ENCODE results near the gene CRB2. TPM values are rescaled to one million over a fixed set of nuclear protein-coding genes. Genes with fewer than 3 reads are reported as not detected.

CRB2 gene
- total RNA-seq, 1 experiment from 2014 or later: 3.6 TPM

DNA sequence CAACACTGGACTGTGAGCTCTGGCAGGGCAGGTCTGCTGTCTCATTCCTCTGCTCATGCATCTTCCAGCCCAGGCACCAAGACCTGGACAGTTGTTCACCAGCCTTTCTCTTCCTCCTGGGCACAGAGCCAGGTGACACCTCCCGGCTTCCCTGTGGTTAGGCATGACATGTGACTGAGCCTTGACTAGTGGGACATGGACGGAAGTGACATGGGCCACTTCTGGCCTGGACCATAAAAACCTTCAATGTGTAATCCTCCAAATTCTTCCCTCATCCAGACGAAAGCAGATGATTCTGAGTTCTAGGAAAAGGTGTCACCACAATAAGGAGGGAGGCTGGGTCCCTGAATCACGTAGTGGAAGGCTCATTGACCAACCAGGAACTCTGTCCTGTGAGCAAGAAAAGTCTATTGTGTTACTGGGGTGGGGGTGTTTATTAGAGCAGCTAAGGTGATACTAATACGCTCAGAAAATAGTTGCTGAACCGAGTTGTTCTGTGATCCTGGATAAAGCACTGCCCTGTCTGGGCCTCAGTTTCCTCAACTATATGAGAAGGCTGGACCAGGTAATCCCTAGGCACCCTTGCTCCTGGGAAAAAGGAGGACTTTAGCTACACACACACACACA is 26.6 kb upstream of the CRB2 start:
- WGBS (ENCODE audit: extremely low coverage, insufficient read length, low lambda C conversion rate): no CpG with 5 or more reads among the region's 6 CpGs
- Mint-ChIP-seq H3K4me1 (peaks cover 10 to 18% of the 10 kb centered on the region in 2 experiments), H3K27ac (no peak overlapping the region)

More for the DNA sequence above, 26.6 kb upstream of the CRB2 start:
- no peak for DNase-seq
- no peak overlapping the region for H3K4me2 ChIP-seq (ENCODE audit: insufficient read depth, insufficient read length, low read length)
- no peak overlapping the region for H2BK20ac ChIP-seq (ENCODE audit: low read depth, low read length, poor library complexity, severe bottlenecking)
- no peak overlapping the region for H4K5ac ChIP-seq (ENCODE audit: insufficient read length, low read depth, low read length)
- TF ChIP-seq CTCF (conservative IDR thresholded peaks at IDR 0.05): no peak
- H4K91ac ChIP-seq (ENCODE audit: insufficient read length, low read depth, low read length): no peak overlapping the region
- H2BK120ac ChIP-seq (ENCODE audit: low read depth, low read length, poor library complexity, severe bottlenecking): no peak overlapping the region
- H3K23ac ChIP-seq (ENCODE audit: insufficient read length, low read depth, low read length): no peak overlapping the region
- H2BK15ac ChIP-seq (ENCODE audit: low read depth, low read length): no peak overlapping the region
- Mint-ChIP-seq H3K36me3 (ENCODE audit: insufficient read depth in 1 of 3, low read depth in 3 of 3) (no peaks in the 10 kb centered on the region), H3K27me3 (ENCODE audit: low read depth) (peaks cover 20% of the 10 kb centered on the region), H3K9me3 (no peaks in the 10 kb centered on the region), H3K4me3 (no peak overlapping the region)
- H3K9me3 ChIP-seq (ENCODE audit: control insufficient read depth, low read depth, low read length): no peaks in the 10 kb centered on the region
- no peak overlapping the region for H3T11ph ChIP-seq (ENCODE audit: low read length)
- no peak overlapping the region for H2AK5ac ChIP-seq (ENCODE audit: insufficient read length, low read length)
- H3K4me1 ChIP-seq (ENCODE audit: insufficient read depth, low read length): no peaks in the 10 kb centered on the region; the same call in 1 of the 2 replicates
- H4K20me1 ChIP-seq (ENCODE audit: control insufficient read depth, insufficient read depth, insufficient read length): no peaks in the 10 kb centered on the region
- H3K14ac ChIP-seq (ENCODE audit: insufficient read depth, low read length): no peak overlapping the region
- H4K8ac ChIP-seq (replicated peaks; ENCODE audit: insufficient read length, low read depth, low read length): no peak overlapping the region
- H2BK12ac ChIP-seq (ENCODE audit: insufficient read length, low read depth, low read length): no peak overlapping the region
- no peaks in the 10 kb centered on the region for H3K23me2 ChIP-seq (ENCODE audit: insufficient read length, low read depth, low read length, poor library complexity, severe bottlenecking)
- no peak overlapping the region for H2BK5ac ChIP-seq (ENCODE audit: insufficient read length, low read length)
- no peaks in the 10 kb centered on the region for H3K79me1 ChIP-seq (ENCODE audit: insufficient read depth, low read depth, low read length, poor library complexity, severe bottlenecking)
- H3K27ac ChIP-seq (ENCODE audit: insufficient read length, low read depth, low read length): no peak overlapping the region
- H3K9ac ChIP-seq (ENCODE audit: extremely low read depth, insufficient read length, low read length): no peak overlapping the region
- no peak overlapping the region for H2AFZ ChIP-seq (ENCODE audit: low read length)
- no peak overlapping the region for H3K18ac ChIP-seq (ENCODE audit: insufficient read length, low read depth, low read length)
- no peaks in the 10 kb centered on the region for H3K79me2 ChIP-seq (ENCODE audit: insufficient read depth, low read length)
- no peak overlapping the region for H3K56ac ChIP-seq (ENCODE audit: insufficient read length, low read depth, low read length)
- no peaks in the 10 kb centered on the region for H3K27me3 ChIP-seq (ENCODE audit: insufficient read depth, low read length)
- H3K4ac ChIP-seq (ENCODE audit: low read depth, low read length): no peak overlapping the region

Measured in H9 (cell line).